Caco-2 (cell line): Measurements from ENCODE around the gene HOXB4. TPM values are rescaled to one million over a fixed set of nuclear protein-coding genes. Genes with fewer than 3 reads are reported as not detected.
A peak's percentile ranks its signal among the peaks of the same experiment; 100 is the strongest.

ENCODE experiments used
- BruUV-seq: library from RNA; stranded (reverse); fragments of 400-500 nt; replicated peaks from 2 replicates; lab custom pipeline; 2021; lab: Mats Ljungman, UMichigan
- CTCF ChIA-PET: fragments of 300-600 bp; sonication (Branson Sonifier 250); formaldehyde crosslinking; loops from one replicate; lab custom pipeline; 2022; ENCODE audit warnings: antibody characterized with exemption; lab: Charles Lee
- POLR2A ChIA-PET: fragments of 300-600 bp; sonication (Branson Sonifier 250); formaldehyde crosslinking; loops from one replicate; lab custom pipeline; 2022; ENCODE audit warnings: antibody characterized with exemption; lab: Charles Lee
- DNase-seq, 2 experiments: peaks; one replicate each; pipeline versions ENCODE4 v3.0.0 to v3.0.0-alpha.2; 2020 to 2022
- H3K27me3 ChIP-seq: replicated peaks from 2 replicates; pipeline ENCODE4 v1.6.0; 2011; ENCODE audit warnings: low read length; ENCODE audit not compliant: control insufficient read depth, insufficient read depth
- H3K36me3 ChIP-seq: 2 replicates; pipeline ENCODE4 v1.5.1; 2011; ENCODE audit warnings: low read length; ENCODE audit not compliant: control insufficient read depth, insufficient read depth
- H3K4me1 ChIP-seq: fragments of 250-450 bp; sonication (Bioruptor Pico); 2 replicates; pipeline ENCODE4 v1.5.1; 2020; ENCODE audit warnings: mild to moderate bottlenecking
- H3K4me3 ChIP-seq: 2 replicates; pipeline ENCODE4 v1.5.1; 2011; ENCODE audit warnings: low read depth, mild to moderate bottlenecking, control low read depth, low read length
- H3K9me3 ChIP-seq: fragments of 250-450 bp; sonication (Bioruptor Pico); 2 replicates; pipeline ENCODE4 v1.5.1; 2020; ENCODE audit warnings: mild to moderate bottlenecking, moderate library complexity
- H3K27ac Mint-ChIP-seq: one replicate; pipeline ENCODE4 v1.8.0; 2022; ENCODE audit warnings: mixed read lengths; ENCODE audit not compliant: unreplicated experiment
- H3K27me3 Mint-ChIP-seq: one replicate; pipeline ENCODE4 v1.8.0; 2022; ENCODE audit warnings: mixed read lengths; ENCODE audit not compliant: insufficient read depth, unreplicated experiment
- H3K36me3 Mint-ChIP-seq: one replicate; pipeline ENCODE4 v1.8.0; 2022; ENCODE audit warnings: mild to moderate bottlenecking, mixed read lengths; ENCODE audit not compliant: insufficient read depth, unreplicated experiment
- H3K4me1 Mint-ChIP-seq: one replicate; pipeline ENCODE4 v1.8.0; 2022; ENCODE audit warnings: low read depth, mixed read lengths; ENCODE audit not compliant: unreplicated experiment
- H3K4me3 Mint-ChIP-seq: one replicate; pipeline ENCODE4 v1.8.0; 2022; ENCODE audit warnings: mild to moderate bottlenecking, moderate library complexity, mixed read lengths; ENCODE audit not compliant: unreplicated experiment
- H3K9me3 Mint-ChIP-seq: one replicate; pipeline ENCODE4 v1.8.0; 2022; ENCODE audit warnings: mixed read lengths; ENCODE audit not compliant: unreplicated experiment
- CTCF ChIP-seq, 2 experiments: fragments of 200-600 bp in 1 of 2; IDR thresholded peaks; 1 replicate in 1 of 2; 2 replicates in 1 of 2; pipeline versions ENCODE4 v1.5.1 to v1.8.0; 2011 to 2022; ENCODE audit warnings: antibody characterized with exemption in 1 of 2, control low read depth in 1 of 2, inconsistent platforms in 1 of 2, low read depth in 1 of 2, low read length in 1 of 2, mild to moderate bottlenecking in 1 of 2, moderate library complexity in 1 of 2; ENCODE audit not compliant: insufficient read depth in 1 of 2, severe bottlenecking in 1 of 2, unreplicated experiment in 1 of 2
- intact Hi-C: fragments of 100-400 bp; cut with micrococcal nuclease; formaldehyde crosslinking; loops from one replicate; pipeline ENCODE4 v1.10.0; 2022; ENCODE audit not compliant: unreplicated experiment
- total RNA-seq: library from RNA; stranded (reverse); gene quantifications from 2 replicates; pipeline ENCODE4 v1.2.3, GENCODE V29; 2022

HOXB4 gene
- total RNA-seq, 1 experiment from 2014 or later = 3.4 TPM

- no peak for TF ChIP-seq CTCF (IDR thresholded peaks at IDR 0.05; ENCODE audit: insufficient read depth in 1 of 2, low read depth in 1 of 2, low read length in 1 of 2, severe bottlenecking in 1 of 2, unreplicated experiment in 1 of 2)
- no peaks in the 10 kb centered on the region for H3K36me3 ChIP-seq
- Mint-ChIP-seq H3K27me3 (peaks cover 18% of the 10 kb centered on the region), H3K4me3 (peak overlapping the region; percentile 86), H3K27ac (peak overlapping the region; percentile 48), H3K4me1 (peaks cover 35% of the 10 kb centered on the region), H3K9me3 (no peaks in the 10 kb centered on the region), H3K36me3 (no peaks in the 10 kb centered on the region)
- H3K9me3 ChIP-seq = no peaks in the 10 kb centered on the region
- POLR2A ChIA-PET = no interaction called here
- intact Hi-C loops = no loop called here
- no TSS peak for BruUV-seq
- CTCF ChIA-PET = interaction anchor here (1.4 kb wide), 1 partner anchor 21 kb away, joined by 3 read pairs; no protein-coding TSS in a partner anchor
- DNase-seq = peak in 1 of 2 experiments; percentile 70
- H3K27me3 ChIP-seq = peaks cover 4% of the 10 kb centered on the region
- H3K4me1 ChIP-seq = peaks cover 45% of the 10 kb centered on the region
- H3K4me3 ChIP-seq = peak overlapping the region; percentile 52
Observed at GRCh38 chr17:48597778-48598631, 19.9 kb upstream of the HOXB4 start.

- peaks cover 18% of the 10 kb centered on the region for H3K27me3 Mint-ChIP-seq
Observed at GRCh38 chr17:48597528-48597777, 19.3 kb upstream of the HOXB4 start.

More at GRCh38 chr17:48597528-48597777, 19.3 kb upstream of the HOXB4 start:
- ChIA-PET POLR2A (no interaction called here), CTCF (interaction anchor here (0.6 kb wide), 1 partner anchor 455 kb away, joined by 3 read pairs; no protein-coding TSS in a partner anchor)
- peaks cover 34% of the 10 kb centered on the region for H3K4me1 Mint-ChIP-seq
- intact Hi-C loops = no loop called here
- H3K27me3 ChIP-seq = peaks cover 4% of the 10 kb centered on the region
- H3K4me1 ChIP-seq = peaks cover 40% of the 10 kb centered on the region
- H3K36me3 Mint-ChIP-seq = no peaks in the 10 kb centered on the region
- DNase-seq = no peak
- H3K36me3 ChIP-seq = no peaks in the 10 kb centered on the region
- H3K9me3 ChIP-seq = no peaks in the 10 kb centered on the region
- peak overlapping the region; percentile 52 for H3K4me3 ChIP-seq
- H3K4me3 Mint-ChIP-seq = peak overlapping the region; percentile 86
- no peak overlapping the region for H3K27ac Mint-ChIP-seq
- no peak for TF ChIP-seq CTCF (IDR thresholded peaks at IDR 0.05; ENCODE audit: insufficient read depth in 1 of 2, low read depth in 1 of 2, low read length in 1 of 2, severe bottlenecking in 1 of 2, unreplicated experiment in 1 of 2)
- BruUV-seq = no TSS peak
- H3K9me3 Mint-ChIP-seq = no peaks in the 10 kb centered on the region
